ENCODE data around the gene HOXC12.

Gene HOXC12

DNA sequence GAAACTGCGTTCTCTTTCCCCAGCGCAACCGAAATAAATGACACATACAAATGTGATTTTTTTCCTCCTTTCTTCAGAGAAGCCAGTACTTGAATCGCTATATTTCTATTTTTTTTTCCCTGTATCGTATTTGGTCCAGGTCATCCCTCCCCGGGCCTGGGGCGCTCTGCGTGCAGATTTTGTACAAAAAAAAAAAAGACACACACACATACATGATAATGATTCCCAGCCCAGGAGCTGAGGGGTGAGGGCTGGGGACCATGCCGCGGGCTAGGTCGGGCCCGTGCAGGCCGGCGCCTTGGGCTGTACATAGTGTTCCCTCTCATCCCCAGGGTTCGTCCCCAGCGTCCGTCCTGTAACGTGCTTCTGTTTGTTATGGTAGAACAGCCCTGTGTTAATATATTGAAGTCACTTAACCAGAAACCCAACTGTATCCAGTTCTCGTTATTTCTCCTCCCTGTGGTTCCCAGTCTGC, 48.2 kb downstream of the HOXC12 start:
- Histone ChIP-seq H3K9me2 (replicated peaks; ENCODE audit: insufficient read depth, low read length) (no peaks in the 10 kb centered on the region), H3K9me3 (replicated peaks; ENCODE audit: insufficient read depth, low read length) (no peaks in the 10 kb centered on the region), H3K36me3 (replicated peaks; ENCODE audit: insufficient read depth, low read length) (no peaks in the 10 kb centered on the region), H3K4me1 (ENCODE audit: low read length) (0 out of 2 replicates have a peak, but pooled peaks cover 5% of the 10 kb centered on the region), H3K9ac (ENCODE audit: low read length) (no peak overlapping the region), H2AFZ (ENCODE audit: low read length) (no peak overlapping the region), H3F3A (ENCODE audit: insufficient read depth, low read length) (no peaks in the 10 kb centered on the region), H4K20me1 (ENCODE audit: insufficient read depth, low read length) (no peaks in the 10 kb centered on the region), H3K4me3 (ENCODE audit: low read length) (no peak overlapping the region), H3K4me2 (ENCODE audit: low read depth, low read length) (no peak overlapping the region), H3K79me2 (ENCODE audit: low read length) (no peaks in the 10 kb centered on the region), H3K27me3 (replicated peaks; ENCODE audit: insufficient read depth, low read length) (peaks cover 96% of the 10 kb centered on the region), H3K27ac (ENCODE audit: low read length) (no peak overlapping the region)
- peak; percentile 86; the same call in 1 of the 2 replicates for TF ChIP-seq EZH2phosphoT487 (IDR thresholded peaks at IDR 0.05; ENCODE audit: low read length)
- TF ChIP-seq, protein P1, sequence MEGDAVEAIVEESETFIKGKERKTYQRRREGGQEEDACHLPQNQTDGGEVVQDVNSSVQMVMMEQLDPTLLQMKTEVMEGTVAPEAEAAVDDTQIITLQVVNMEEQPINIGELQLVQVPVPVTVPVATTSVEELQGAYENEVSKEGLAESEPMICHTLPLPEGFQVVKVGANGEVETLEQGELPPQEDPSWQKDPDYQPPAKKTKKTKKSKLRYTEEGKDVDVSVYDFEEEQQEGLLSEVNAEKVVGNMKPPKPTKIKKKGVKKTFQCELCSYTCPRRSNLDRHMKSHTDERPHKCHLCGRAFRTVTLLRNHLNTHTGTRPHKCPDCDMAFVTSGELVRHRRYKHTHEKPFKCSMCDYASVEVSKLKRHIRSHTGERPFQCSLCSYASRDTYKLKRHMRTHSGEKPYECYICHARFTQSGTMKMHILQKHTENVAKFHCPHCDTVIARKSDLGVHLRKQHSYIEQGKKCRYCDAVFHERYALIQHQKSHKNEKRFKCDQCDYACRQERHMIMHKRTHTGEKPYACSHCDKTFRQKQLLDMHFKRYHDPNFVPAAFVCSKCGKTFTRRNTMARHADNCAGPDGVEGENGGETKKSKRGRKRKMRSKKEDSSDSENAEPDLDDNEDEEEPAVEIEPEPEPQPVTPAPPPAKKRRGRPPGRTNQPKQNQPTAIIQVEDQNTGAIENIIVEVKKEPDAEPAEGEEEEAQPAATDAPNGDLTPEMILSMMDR (IDR thresholded peaks at IDR 0.05; ENCODE audit: low read length): no peak
- DNase-seq: no peak

DNA sequence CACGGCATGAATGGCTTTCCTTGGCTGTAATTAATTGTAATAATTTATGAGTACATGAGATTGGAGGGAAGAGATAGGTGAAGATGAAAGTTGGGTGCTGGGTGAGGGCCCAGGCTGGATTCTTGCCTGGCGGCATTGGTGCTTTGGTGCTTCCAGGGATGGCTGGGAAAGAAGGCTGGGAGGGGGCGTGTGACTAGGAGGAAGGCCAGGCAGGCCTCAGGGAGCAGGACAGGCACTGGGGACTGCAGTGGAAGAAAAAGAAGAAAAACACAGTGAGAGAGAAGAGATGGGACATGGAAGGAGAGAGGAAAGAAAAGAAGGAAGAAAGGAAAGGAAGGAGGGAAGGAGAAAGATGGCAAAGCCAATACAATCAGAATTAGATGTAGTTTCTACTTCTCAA, 48.9 kb downstream of the HOXC12 start:
- no peak overlapping the region for H3K9ac ChIP-seq (ENCODE audit: low read length)
- no peak overlapping the region for H3K27ac ChIP-seq (ENCODE audit: low read length)
- no peak overlapping the region for H2AFZ ChIP-seq (ENCODE audit: low read length)
- H3F3A ChIP-seq (ENCODE audit: insufficient read depth, low read length): no peaks in the 10 kb centered on the region
- no peak overlapping the region for H3K4me3 ChIP-seq (ENCODE audit: low read length)
- TF ChIP-seq, protein P1 (IDR thresholded peaks at IDR 0.05; ENCODE audit: low read length): no peak
- TF ChIP-seq EZH2 (optimal IDR thresholded peaks at IDR 0.05; ENCODE audit: low read depth, low read length): no peak
- no peak for TF ChIP-seq EZH2phosphoT487 (IDR thresholded peaks at IDR 0.05; ENCODE audit: low read length)
- no peaks in the 10 kb centered on the region for H3K79me2 ChIP-seq (ENCODE audit: low read length)
- no peak overlapping the region for H3K4me2 ChIP-seq (ENCODE audit: low read depth, low read length)
- 0 out of 2 replicates have a peak, but pooled peaks cover 5% of the 10 kb centered on the region for H3K4me1 ChIP-seq (ENCODE audit: low read length)
- no peak for DNase-seq
- H3K9me3 ChIP-seq (replicated peaks; ENCODE audit: insufficient read depth, low read length): no peaks in the 10 kb centered on the region
- no peaks in the 10 kb centered on the region for H3K36me3 ChIP-seq (replicated peaks; ENCODE audit: insufficient read depth, low read length)
- H3K27me3 ChIP-seq (replicated peaks; ENCODE audit: insufficient read depth, low read length): peaks cover 95% of the 10 kb centered on the region
- H3K9me2 ChIP-seq (replicated peaks; ENCODE audit: insufficient read depth, low read length): no peaks in the 10 kb centered on the region
- H4K20me1 ChIP-seq (ENCODE audit: insufficient read depth, low read length): no peaks in the 10 kb centered on the region

DNA sequence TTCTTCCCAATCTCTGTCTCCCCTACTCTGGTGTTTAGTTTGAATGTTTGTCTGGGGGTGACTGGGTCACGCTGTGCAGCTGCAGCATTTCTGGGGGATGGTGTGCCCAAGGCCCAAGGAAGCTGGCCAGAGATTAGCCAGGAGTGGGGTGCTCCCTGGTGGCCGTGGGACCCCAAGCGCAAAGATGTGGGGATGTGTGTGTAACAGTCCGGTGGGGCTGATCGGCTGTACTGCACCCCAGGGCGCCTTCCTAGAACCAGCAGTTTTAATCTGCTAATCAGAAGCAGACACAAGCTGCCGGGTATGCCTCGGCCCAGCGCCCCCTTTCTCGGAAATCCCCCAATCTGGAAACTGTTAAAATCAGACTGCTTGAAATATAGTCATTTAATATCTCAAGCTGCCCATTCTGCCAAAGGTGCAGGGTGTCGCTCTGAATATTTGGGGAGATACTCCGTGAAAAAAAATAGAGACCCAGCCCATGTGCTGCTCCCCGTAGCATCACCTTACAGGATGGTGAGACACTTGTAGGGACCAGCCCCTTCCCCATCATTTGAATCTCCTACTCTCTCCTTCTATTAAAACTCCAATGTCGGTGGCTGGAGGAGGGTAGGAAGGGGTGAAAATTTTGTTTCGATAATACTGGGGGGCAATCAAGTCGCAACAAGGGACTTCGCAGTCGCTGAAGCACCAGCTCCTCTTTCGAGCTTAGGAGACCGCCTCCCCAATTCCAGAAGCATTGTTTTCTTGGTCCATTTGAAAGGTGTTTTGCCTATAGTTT, 49.5 kb downstream of the HOXC12 start:
- Histone ChIP-seq H3K4me2 (ENCODE audit: low read depth, low read length) (no peak overlapping the region), H3K27me3 (replicated peaks; ENCODE audit: insufficient read depth, low read length) (peaks cover 92% of the 10 kb centered on the region), H4K20me1 (ENCODE audit: insufficient read depth, low read length) (no peaks in the 10 kb centered on the region), H3F3A (ENCODE audit: insufficient read depth, low read length) (no peaks in the 10 kb centered on the region), H3K9ac (ENCODE audit: low read length) (no peak overlapping the region), H3K9me2 (replicated peaks; ENCODE audit: insufficient read depth, low read length) (no peaks in the 10 kb centered on the region), H3K4me3 (ENCODE audit: low read length) (no peak overlapping the region), H2AFZ (ENCODE audit: low read length) (no peak overlapping the region), H3K27ac (ENCODE audit: low read length) (no peak overlapping the region), H3K9me3 (replicated peaks; ENCODE audit: insufficient read depth, low read length) (no peaks in the 10 kb centered on the region), H3K79me2 (ENCODE audit: low read length) (no peaks in the 10 kb centered on the region), H3K4me1 (ENCODE audit: low read length) (0 out of 2 replicates have a peak, but pooled peaks cover 5% of the 10 kb centered on the region), H3K36me3 (replicated peaks; ENCODE audit: insufficient read depth, low read length) (no peaks in the 10 kb centered on the region)
- DNase-seq: no peak
- no peak for TF ChIP-seq EZH2phosphoT487 (IDR thresholded peaks at IDR 0.05; ENCODE audit: low read length)
- TF ChIP-seq, protein P1 (IDR thresholded peaks at IDR 0.05; ENCODE audit: low read length): no peak
- TF ChIP-seq EZH2 (optimal IDR thresholded peaks at IDR 0.05; ENCODE audit: low read depth, low read length): no peak

Measured in MM.1S (cell line).